DMS114 treated with DMSO at 0.1 percent for 48 hours (cell line): ENCODE results near the gene SNX20.

Experiments
- DNase-seq: peaks from one replicate; lab custom pipeline; 2025; ENCODE audit not compliant: unreplicated experiment; lab: John Stamatoyannopoulos, UW

The SNX20 gene

GRCh38 chr16:50637716-50638602 lies 43.2 kb downstream of the SNX20 start:
- DNase-seq: no peak

- no peak for DNase-seq
Measured at GRCh38 chr16:50636753-50637374, 44.2 kb downstream of the SNX20 start.

- DNase-seq: no peak
Measured at GRCh38 chr16:50635505-50636392, 45.4 kb downstream of the SNX20 start.

GRCh38 chr16:50634947-50635346 lies 46.2 kb downstream of the SNX20 start:
- DNase-seq: no peak

GRCh38 chr16:50634090-50634489 lies 47.0 kb downstream of the SNX20 start:
- DNase-seq: no peak

GRCh38 chr16:50632927-50633800 lies 47.9 kb downstream of the SNX20 start:
- DNase-seq: no peak

- DNase-seq: no peak
Measured at GRCh38 chr16:50631985-50632576, 49.0 kb downstream of the SNX20 start.

GRCh38 chr16:50631249-50631984 lies 49.7 kb downstream of the SNX20 start:
- no peak for DNase-seq

GRCh38 chr16:50630394-50631020 lies 50.6 kb downstream of the SNX20 start:
- no peak for DNase-seq

- no peak for DNase-seq
Measured at GRCh38 chr16:50629334-50629733, 51.8 kb downstream of the SNX20 start.

- no peak for DNase-seq
Measured at GRCh38 chr16:50628156-50628802, 52.8 kb downstream of the SNX20 start.

- no peak for DNase-seq
Measured at GRCh38 chr16:50627419-50627818, 53.7 kb downstream of the SNX20 start.

GRCh38 chr16:50626868-50627267 lies 54.2 kb downstream of the SNX20 start:
- no peak for DNase-seq

GRCh38 chr16:50625374-50625773 lies 55.7 kb downstream of the SNX20 start:
- DNase-seq: no peak

GRCh38 chr16:50624449-50624970 lies 56.6 kb downstream of the SNX20 start:
- DNase-seq: no peak

GRCh38 chr16:50622643-50623369 lies 58.3 kb downstream of the SNX20 start:
- DNase-seq: no peak

- no peak for DNase-seq
Measured at GRCh38 chr16:50622029-50622428, 59.1 kb downstream of the SNX20 start.
